Measurements from ENCODE around the gene FANCL.

GRCh38 chr2:58155160-58155778, 85.9 kb downstream of the FANCL start:
- no peak for TF ChIP-seq CTCF (IDR thresholded peaks at IDR 0.05)
- no peak for TF ChIP-seq EP300 (IDR thresholded peaks at IDR 0.05)
- no peak for TF ChIP-seq POLR2AphosphoS5 (IDR thresholded peaks at IDR 0.05)
- no peak for TF ChIP-seq POLR2A (IDR thresholded peaks at IDR 0.05)
